Smooth muscle cell (in vitro differentiated cells): ENCODE results near the gene RYR2. TPM values are rescaled to one million over a fixed set of nuclear protein-coding genes. Genes with fewer than 3 reads are reported as not detected.

Experiments
- DNase-seq: peaks from one replicate; lab custom pipeline; 2025; ENCODE audit not compliant: unreplicated experiment; lab: John Stamatoyannopoulos, UW
- H2AFZ ChIP-seq: fragments of 200-600 bp; sonication (generic); 2 replicates; pipeline ENCODE4 v1.6.0; 2016; ENCODE audit warnings: antibody characterized with exemption, low read depth, mild to moderate bottlenecking
- H3F3A ChIP-seq: fragments of 200-600 bp; sonication (generic); 2 replicates; pipeline ENCODE4 v1.6.0; 2017; ENCODE audit warnings: antibody characterized with exemption, low read depth
- H3K27ac ChIP-seq: fragments of 200-600 bp; sonication (generic); 2 replicates; pipeline ENCODE4 v1.5.1; 2016; ENCODE audit warnings: low read depth, mild to moderate bottlenecking
- H3K27me3 ChIP-seq: fragments of 200-600 bp; sonication (generic); 2 replicates; pipeline ENCODE4 v1.6.1; 2016; ENCODE audit warnings: low read depth, mild to moderate bottlenecking
- H3K36me3 ChIP-seq: fragments of 200-600 bp; sonication (generic); 2 replicates; pipeline ENCODE4 v1.5.1; 2016; ENCODE audit warnings: low read depth
- H3K4me1 ChIP-seq: fragments of 200-600 bp; sonication (generic); 2 replicates; pipeline ENCODE4 v1.5.1; 2016; ENCODE audit warnings: low read depth
- H3K4me2 ChIP-seq: fragments of 200-600 bp; sonication (generic); 2 replicates; pipeline ENCODE4 v1.6.0; 2016; ENCODE audit warnings: mild to moderate bottlenecking
- H3K4me3 ChIP-seq: fragments of 200-600 bp; sonication (generic); 2 replicates; pipeline ENCODE4 v1.5.1; 2016; ENCODE audit warnings: mild to moderate bottlenecking
- H3K79me2 ChIP-seq: fragments of 200-600 bp; sonication (generic); 2 replicates; pipeline ENCODE4 v1.6.0; 2016; ENCODE audit warnings: low read depth, mild to moderate bottlenecking
- H3K9ac ChIP-seq: fragments of 200-600 bp; sonication (generic); 2 replicates; pipeline ENCODE4 v1.6.0; 2016; ENCODE audit warnings: low read depth
- H3K9me3 ChIP-seq: fragments of 200-600 bp; sonication (generic); replicated peaks from 2 replicates; pipeline ENCODE4 v1.5.1; 2016; ENCODE audit warnings: low read depth
- H4K20me1 ChIP-seq: fragments of 200-600 bp; sonication (generic); 2 replicates; pipeline ENCODE4 v1.6.0; 2016; ENCODE audit warnings: low read depth
- WGBS: methylation state at CpG from one replicate; pipeline ENCODE4 v1.1.7; 2016; ENCODE audit warnings: low lambda C conversion rate; 5-methylcytosine and 5-hydroxymethylcytosine counted together
- polyA plus RNA-seq: library from polyadenylated mRNA; unstranded; fragments of >200 nt; fragmentation: Nextera tagmentation; extraction: Ambion mirVana; gene quantifications from 2 replicates; pipeline ENCODE4 v1.2.1, GENCODE V29; 2016
- total RNA-seq: library from RNA; depleted of rRNA; stranded (reverse); fragments of >200 nt; gene quantifications from 2 replicates; pipeline ENCODE4 v1.2.3, GENCODE V29; 2014
- TF ChIP-seq, protein P1 (sequence below): fragments of 200-600 bp; sonication (generic); IDR thresholded peaks from 2 replicates; pipeline ENCODE4 v1.5.1; 2017; ENCODE audit warnings: borderline replicate concordance, mild to moderate bottlenecking, antibody characterized with exemption; ENCODE audit not compliant: insufficient read depth, poor library complexity, severe bottlenecking

Gene RYR2
- total and polyA plus RNA-seq, 2 experiments from 2014 or later, result 0.09 TPM; not detected in 1

DNA sequence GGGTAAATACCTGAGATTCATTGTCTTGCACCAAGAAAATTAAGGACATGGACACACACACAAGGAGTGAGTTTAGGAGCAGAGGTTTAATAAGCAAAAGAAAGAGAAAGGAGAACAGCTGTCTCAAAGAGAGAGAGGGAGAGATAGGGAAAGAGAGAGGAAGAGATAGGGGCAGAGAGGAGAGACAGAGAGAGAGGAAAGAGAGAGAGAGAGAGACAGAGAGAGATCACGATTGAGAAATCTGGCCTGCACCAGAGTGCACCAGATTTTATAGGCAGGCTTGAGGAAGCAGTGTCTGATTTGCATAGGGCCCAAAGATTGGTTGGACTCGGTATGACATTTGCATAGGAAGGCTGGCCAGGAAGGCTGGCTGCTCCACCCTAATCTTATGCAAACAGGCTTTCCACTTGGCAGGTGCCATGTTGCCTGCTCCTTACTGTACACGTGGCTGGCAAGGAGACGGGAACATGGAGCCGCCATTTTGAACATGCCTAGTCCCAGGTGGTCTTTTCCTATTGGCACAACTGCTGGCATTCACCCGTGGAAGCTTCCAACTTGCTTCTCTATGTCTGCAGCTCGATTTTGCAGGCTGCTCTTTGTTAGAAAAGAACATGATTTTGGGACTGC is 428.8 kb downstream of the RYR2 start:
- Histone ChIP-seq H3K9me3 (no peaks in the 10 kb centered on the region), H3K4me1 (no peaks in the 10 kb centered on the region), H3K4me2 (no peak overlapping the region), H3K36me3 (no peaks in the 10 kb centered on the region), H3K27me3 (no peaks in the 10 kb centered on the region), H3K27ac (no peak overlapping the region), H3F3A (no peaks in the 10 kb centered on the region), H4K20me1 (no peaks in the 10 kb centered on the region), H3K79me2 (no peaks in the 10 kb centered on the region), H3K4me3 (no peak overlapping the region), H2AFZ (no peak overlapping the region), H3K9ac (no peak overlapping the region)
- DNase-seq, result no peak
- WGBS, result 86% methylated on average over 7 of the region's 7 CpGs
- TF ChIP-seq, protein P1, sequence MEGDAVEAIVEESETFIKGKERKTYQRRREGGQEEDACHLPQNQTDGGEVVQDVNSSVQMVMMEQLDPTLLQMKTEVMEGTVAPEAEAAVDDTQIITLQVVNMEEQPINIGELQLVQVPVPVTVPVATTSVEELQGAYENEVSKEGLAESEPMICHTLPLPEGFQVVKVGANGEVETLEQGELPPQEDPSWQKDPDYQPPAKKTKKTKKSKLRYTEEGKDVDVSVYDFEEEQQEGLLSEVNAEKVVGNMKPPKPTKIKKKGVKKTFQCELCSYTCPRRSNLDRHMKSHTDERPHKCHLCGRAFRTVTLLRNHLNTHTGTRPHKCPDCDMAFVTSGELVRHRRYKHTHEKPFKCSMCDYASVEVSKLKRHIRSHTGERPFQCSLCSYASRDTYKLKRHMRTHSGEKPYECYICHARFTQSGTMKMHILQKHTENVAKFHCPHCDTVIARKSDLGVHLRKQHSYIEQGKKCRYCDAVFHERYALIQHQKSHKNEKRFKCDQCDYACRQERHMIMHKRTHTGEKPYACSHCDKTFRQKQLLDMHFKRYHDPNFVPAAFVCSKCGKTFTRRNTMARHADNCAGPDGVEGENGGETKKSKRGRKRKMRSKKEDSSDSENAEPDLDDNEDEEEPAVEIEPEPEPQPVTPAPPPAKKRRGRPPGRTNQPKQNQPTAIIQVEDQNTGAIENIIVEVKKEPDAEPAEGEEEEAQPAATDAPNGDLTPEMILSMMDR, result no peak

DNA sequence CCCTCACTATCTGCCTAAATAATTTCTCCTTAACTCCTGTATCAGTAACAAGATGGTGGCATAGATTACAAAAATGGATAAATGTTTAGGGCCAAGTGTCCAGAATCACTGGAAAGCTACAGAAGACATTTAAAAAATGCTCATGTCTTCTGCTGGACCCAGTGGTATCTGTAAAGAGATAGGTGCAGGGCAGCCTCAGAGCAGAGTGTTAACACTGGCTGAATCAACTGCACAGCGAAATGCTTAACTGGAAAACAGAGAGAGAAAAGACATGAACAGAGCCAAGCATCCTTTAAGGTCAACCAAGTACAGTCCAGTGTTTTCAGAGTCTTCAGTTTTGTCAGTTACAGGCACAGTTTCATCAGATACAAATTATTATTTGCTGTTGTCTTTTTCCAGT is 429.4 kb downstream of the RYR2 start:
- Histone ChIP-seq H3K36me3 (no peaks in the 10 kb centered on the region), H2AFZ (no peak overlapping the region), H4K20me1 (no peaks in the 10 kb centered on the region), H3F3A (no peaks in the 10 kb centered on the region), H3K27me3 (no peaks in the 10 kb centered on the region), H3K4me2 (no peak overlapping the region), H3K4me3 (no peak overlapping the region), H3K27ac (no peak overlapping the region), H3K9me3 (no peaks in the 10 kb centered on the region), H3K79me2 (no peaks in the 10 kb centered on the region), H3K9ac (no peak overlapping the region), H3K4me1 (no peaks in the 10 kb centered on the region)
- 73% methylated on average over 1 of the region's 1 CpG for WGBS
- DNase-seq, result no peak
- TF ChIP-seq, protein P1, result no peak

DNA sequence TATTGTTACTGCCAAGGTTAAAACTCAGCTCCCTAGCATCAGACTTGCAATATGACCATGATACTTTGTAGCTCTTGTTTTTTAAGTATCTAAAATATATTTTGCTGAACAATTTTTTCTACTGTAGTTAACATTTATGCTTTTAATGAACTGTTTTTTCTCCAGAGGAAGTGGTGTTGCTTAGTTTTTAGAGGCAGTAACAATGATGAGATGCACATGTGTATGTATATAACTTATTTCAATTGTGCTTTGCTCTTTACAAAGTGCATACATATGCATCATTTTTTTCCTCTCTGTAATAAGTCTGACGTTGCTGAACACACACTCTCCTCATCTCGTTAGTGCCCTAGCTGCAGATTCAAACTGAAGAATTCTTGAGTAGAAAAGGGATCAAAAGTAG is 430.0 kb downstream of the RYR2 start:
- Histone ChIP-seq H3K9ac (no peak overlapping the region), H3K36me3 (no peaks in the 10 kb centered on the region), H3K4me1 (no peaks in the 10 kb centered on the region), H3K27me3 (no peaks in the 10 kb centered on the region), H4K20me1 (no peaks in the 10 kb centered on the region), H3K4me3 (no peak overlapping the region), H3K9me3 (no peaks in the 10 kb centered on the region), H3K4me2 (no peak overlapping the region), H2AFZ (no peak overlapping the region), H3F3A (no peaks in the 10 kb centered on the region), H3K27ac (no peak overlapping the region), H3K79me2 (no peaks in the 10 kb centered on the region)
- WGBS, result 82% methylated on average over 2 of the region's 2 CpGs
- DNase-seq, result no peak
- TF ChIP-seq, protein P1, result no peak

DNA sequence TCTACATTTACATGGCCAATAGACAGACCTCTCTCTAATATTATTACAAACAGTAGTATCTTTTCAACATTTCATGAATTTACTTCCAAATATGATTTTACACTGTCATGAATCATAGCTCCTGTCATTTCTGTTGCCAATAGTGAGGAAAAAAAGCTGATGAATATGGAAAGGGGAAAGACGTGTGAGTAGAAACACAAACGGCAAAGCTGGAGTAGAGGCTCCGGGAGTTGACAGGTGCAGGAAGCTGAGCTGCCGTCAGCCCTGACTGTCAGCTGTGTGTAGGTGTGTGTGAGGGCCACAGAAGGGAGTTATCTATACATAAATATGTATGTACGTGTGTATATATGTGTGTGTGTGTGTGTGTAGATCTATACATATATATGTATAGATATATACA is 431.9 kb downstream of the RYR2 start:
- Histone ChIP-seq H3K4me3 (no peak overlapping the region), H3K9ac (no peak overlapping the region), H3K27me3 (no peaks in the 10 kb centered on the region), H3K4me2 (no peak overlapping the region), H2AFZ (no peak overlapping the region), H3K79me2 (no peaks in the 10 kb centered on the region), H3K36me3 (no peaks in the 10 kb centered on the region), H3K4me1 (no peaks in the 10 kb centered on the region), H3K9me3 (no peaks in the 10 kb centered on the region), H3F3A (no peaks in the 10 kb centered on the region), H4K20me1 (no peaks in the 10 kb centered on the region), H3K27ac (no peak overlapping the region)
- TF ChIP-seq, protein P1, result no peak
- 91% methylated on average over 5 of the region's 5 CpGs for WGBS
- no peak for DNase-seq
